IPS DF 6.9 (cell line): ENCODE data around the gene TMEM88.
A peak's percentile ranks its signal among the peaks of the same experiment; 100 is the strongest.
"Not testable (repeated sequence)": the region's sequence is repeated elsewhere in the genome, so short reads cannot be mapped to it uniquely, and the experiment has no call there.

ENCODE experiments used
- DNase-seq: peaks from one replicate; pipeline ENCODE4 v3.0.0-alpha.2; 2013; ENCODE audit warnings: low read depth, low spot score
- H3K27ac ChIP-seq: one replicate; pipeline ENCODE4 v1.5.1; 2013; ENCODE audit warnings: low read length, control low read depth
- H3K27me3 ChIP-seq: 2 replicates; pipeline ENCODE4 v1.6.1; 2013; ENCODE audit warnings: mild to moderate bottlenecking, low read length; ENCODE audit not compliant: control insufficient read depth, insufficient read depth
- H3K36me3 ChIP-seq: 2 replicates; pipeline ENCODE4 v1.6.1; 2013; ENCODE audit warnings: low read length; ENCODE audit not compliant: control insufficient read depth, insufficient read depth
- H3K4me1 ChIP-seq: 2 replicates; pipeline ENCODE4 v1.6.1; 2013; ENCODE audit warnings: low read length; ENCODE audit not compliant: control insufficient read depth, insufficient read depth
- H3K4me3 ChIP-seq: 2 replicates; pipeline ENCODE4 v1.5.1; 2013; ENCODE audit warnings: mild to moderate bottlenecking, low read length
- H3K9me3 ChIP-seq: 2 replicates; pipeline ENCODE4 v1.6.1; 2013; ENCODE audit warnings: low read length, inconsistent platforms; ENCODE audit not compliant: control insufficient read depth, insufficient read depth
- WGBS: extraction: QIAGEN DNeasy Blood & Tissue Kit; methylation state at CpG from one replicate; pipeline ENCODE4 v1.1.7; 2013; ENCODE audit warnings: mixed read lengths, missing lambda C conversion rate; ENCODE audit not compliant: insufficient read length, insufficient coverage; 5-methylcytosine and 5-hydroxymethylcytosine counted together

TMEM88 gene

GRCh38 chr17:7854851-7855659 lies at the start of gene TMEM88:
Gene TMEM88 (plus strand): TSS chr17:7855066. CDS start chr17:7855075, 9 bp downstream.
- H3K36me3 ChIP-seq: no peaks in the 10 kb centered on the region
- peaks cover 30% of the 10 kb centered on the region for H3K27me3 ChIP-seq
- peaks cover 14% of the 10 kb centered on the region for H3K4me1 ChIP-seq
- no peak for DNase-seq
- no peak within 1 kb of the TSS for H3K27ac ChIP-seq
- no peaks in the 10 kb centered on the region for H3K9me3 ChIP-seq
- no CpG with 5 or more reads among the region's 57 CpGs for WGBS
- peak within 1 kb of the TSS; percentile 8; the same call in 1 of the 2 replicates for H3K4me3 ChIP-seq

DNA sequence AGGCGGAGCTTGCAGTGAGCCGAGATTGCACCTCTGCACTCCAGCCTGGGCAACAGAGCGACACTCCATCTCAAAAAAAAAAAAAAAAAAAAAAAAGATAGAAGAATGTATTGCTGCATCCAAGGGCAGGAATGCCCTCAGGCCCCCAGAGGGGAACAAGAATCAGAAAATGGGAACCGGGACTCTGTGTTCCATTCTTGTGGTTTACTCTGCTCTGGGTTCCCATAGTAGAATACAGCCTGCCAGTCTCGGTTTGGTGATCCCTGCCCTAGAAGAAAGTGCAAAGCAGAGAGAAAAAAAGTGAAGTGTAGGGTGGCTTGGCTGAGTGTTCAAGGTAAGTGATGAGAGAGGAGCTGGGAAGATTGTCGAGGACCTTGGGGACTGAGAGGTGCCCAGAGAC lies 48.3 kb upstream of the TMEM88 start:
- Histone ChIP-seq H3K27me3 (no peaks in the 10 kb centered on the region), H3K4me3 (no peak overlapping the region), H3K27ac (no peak overlapping the region), H3K36me3 (no peaks in the 10 kb centered on the region), H3K4me1 (no peaks in the 10 kb centered on the region), H3K9me3 (no peaks in the 10 kb centered on the region)
- no CpG with 5 or more reads among the region's 6 CpGs for WGBS
- no peak for DNase-seq

DNA sequence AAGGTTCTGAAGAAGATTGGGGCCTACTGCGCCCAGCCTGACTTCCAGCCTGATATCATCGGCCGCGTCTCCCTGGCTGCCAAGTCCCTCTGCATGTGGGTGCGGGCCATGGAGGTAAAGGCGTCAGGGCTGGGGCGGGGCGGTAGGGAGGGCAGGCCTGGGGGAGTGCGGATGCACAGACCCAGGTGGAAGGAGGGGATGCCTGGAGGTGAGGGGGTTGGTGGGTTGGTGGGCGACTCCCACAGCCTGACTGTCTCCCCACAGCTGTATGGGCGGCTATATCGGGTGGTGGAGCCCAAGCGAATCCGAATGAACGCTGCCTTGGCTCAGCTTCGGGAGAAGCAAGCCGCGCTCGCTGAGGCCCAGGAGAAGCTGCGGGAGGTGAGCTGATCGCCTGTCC lies 47.7 kb upstream of the TMEM88 start:
- H3K4me1 ChIP-seq: no peaks in the 10 kb centered on the region
- no peak overlapping the region for H3K27ac ChIP-seq
- H3K9me3 ChIP-seq: no peaks in the 10 kb centered on the region
- H3K36me3 ChIP-seq: no peaks in the 10 kb centered on the region
- DNase-seq: no peak
- WGBS: no CpG with 5 or more reads among the region's 21 CpGs
- no peak overlapping the region for H3K4me3 ChIP-seq
- H3K27me3 ChIP-seq: no peaks in the 10 kb centered on the region

- DNase-seq: no peak
- Histone ChIP-seq H3K36me3 (no peaks in the 10 kb centered on the region), H3K4me3 (no peak overlapping the region), H3K4me1 (no peaks in the 10 kb centered on the region), H3K9me3 (no peaks in the 10 kb centered on the region), H3K27ac (no peak overlapping the region), H3K27me3 (no peaks in the 10 kb centered on the region)
- no CpG with 5 or more reads among the region's 11 CpGs for WGBS
These were observed 45.6 kb upstream of the TMEM88 start for GRCh38 chr17:7809086-7809790.

- no CpG with 5 or more reads among the region's 9 CpGs for WGBS
- H3K27ac ChIP-seq, H3K27me3 ChIP-seq, H3K4me3 ChIP-seq, H3K36me3 ChIP-seq, H3K9me3 ChIP-seq, DNase-seq, H3K4me1 ChIP-seq: not testable (repeated sequence)
These were observed 45.0 kb upstream of the TMEM88 start for GRCh38 chr17:7809791-7810343.

- DNase-seq: no peak
- no peaks in the 10 kb centered on the region for H3K36me3 ChIP-seq
- no peaks in the 10 kb centered on the region for H3K9me3 ChIP-seq
- no peaks in the 10 kb centered on the region for H3K4me1 ChIP-seq
- H3K4me3 ChIP-seq: no peak overlapping the region
- H3K27me3 ChIP-seq: no peaks in the 10 kb centered on the region
- no CpG with 5 or more reads among the region's 3 CpGs for WGBS
- H3K27ac ChIP-seq: no peak overlapping the region
These were observed 43.6 kb upstream of the TMEM88 start for GRCh38 chr17:7811251-7811650.

- H3K4me3 ChIP-seq: no peak overlapping the region
- no CpG with 5 or more reads among the region's 5 CpGs for WGBS
- DNase-seq: no peak
- H3K9me3 ChIP-seq: no peaks in the 10 kb centered on the region
- no peaks in the 10 kb centered on the region for H3K36me3 ChIP-seq
- no peaks in the 10 kb centered on the region for H3K27me3 ChIP-seq
- no peaks in the 10 kb centered on the region; the same call in 1 of the 2 replicates for H3K4me1 ChIP-seq
- no peak overlapping the region for H3K27ac ChIP-seq
These were observed 39.9 kb upstream of the TMEM88 start for GRCh38 chr17:7814969-7815368.

GRCh38 chr17:7816926-7817642 lies 37.8 kb upstream of the TMEM88 start:
- no peak overlapping the region for H3K4me3 ChIP-seq
- no peak overlapping the region for H3K27ac ChIP-seq
- DNase-seq: no peak
- H3K4me1 ChIP-seq: no peaks in the 10 kb centered on the region; the same call in 1 of the 2 replicates
- no peaks in the 10 kb centered on the region for H3K36me3 ChIP-seq
- WGBS: no CpG with 5 or more reads among the region's 10 CpGs
- H3K9me3 ChIP-seq: no peaks in the 10 kb centered on the region
- H3K27me3 ChIP-seq: no peaks in the 10 kb centered on the region

GRCh38 chr17:7817643-7817964 lies 37.3 kb upstream of the TMEM88 start:
- no peak for DNase-seq
- no CpG with 5 or more reads among the region's 9 CpGs for WGBS
- H3K4me3 ChIP-seq: no peak overlapping the region
- no peak overlapping the region for H3K27ac ChIP-seq
- no peaks in the 10 kb centered on the region for H3K27me3 ChIP-seq
- H3K36me3 ChIP-seq: no peaks in the 10 kb centered on the region
- no peaks in the 10 kb centered on the region; the same call in 1 of the 2 replicates for H3K4me1 ChIP-seq
- H3K9me3 ChIP-seq: no peaks in the 10 kb centered on the region

DNA sequence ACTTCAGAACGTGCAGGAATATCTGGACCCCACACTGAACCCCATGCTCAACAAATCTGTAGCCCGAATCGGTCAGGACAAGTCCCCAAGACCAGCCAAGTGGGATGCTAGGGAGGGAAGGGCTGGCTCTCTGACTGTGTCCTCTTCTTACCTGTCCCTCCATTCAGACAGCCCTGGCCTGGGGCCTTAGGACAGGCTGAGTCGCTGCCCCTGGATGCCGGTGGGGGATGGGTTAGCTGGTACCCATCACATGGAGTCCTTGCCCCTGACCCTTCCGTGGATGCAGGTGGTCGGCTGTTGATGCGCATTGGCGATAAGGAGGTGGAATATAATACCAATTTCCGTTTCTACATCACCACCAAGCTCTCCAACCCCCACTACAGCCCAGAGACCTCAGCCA lies 36.8 kb upstream of the TMEM88 start:
- H3K36me3 ChIP-seq: no peaks in the 10 kb centered on the region
- DNase-seq: no peak
- no CpG with 5 or more reads among the region's 10 CpGs for WGBS
- H3K4me3 ChIP-seq: no peak overlapping the region
- H3K9me3 ChIP-seq: no peaks in the 10 kb centered on the region
- H3K4me1 ChIP-seq: no peaks in the 10 kb centered on the region; the same call in 1 of the 2 replicates
- no peaks in the 10 kb centered on the region for H3K27me3 ChIP-seq
- no peak overlapping the region for H3K27ac ChIP-seq
